Measurements from ENCODE around the gene ELOVL6. TPM values are rescaled to one million over a fixed set of nuclear protein-coding genes. Genes with fewer than 3 reads are reported as not detected.
"Not testable (repeated sequence)": the region's sequence is repeated elsewhere in the genome, so short reads cannot be mapped to it uniquely, and the experiment has no call there.

The ELOVL6 gene
- total RNA-seq, 1 donor from 2014 or later = 13.2 TPM

DNA sequence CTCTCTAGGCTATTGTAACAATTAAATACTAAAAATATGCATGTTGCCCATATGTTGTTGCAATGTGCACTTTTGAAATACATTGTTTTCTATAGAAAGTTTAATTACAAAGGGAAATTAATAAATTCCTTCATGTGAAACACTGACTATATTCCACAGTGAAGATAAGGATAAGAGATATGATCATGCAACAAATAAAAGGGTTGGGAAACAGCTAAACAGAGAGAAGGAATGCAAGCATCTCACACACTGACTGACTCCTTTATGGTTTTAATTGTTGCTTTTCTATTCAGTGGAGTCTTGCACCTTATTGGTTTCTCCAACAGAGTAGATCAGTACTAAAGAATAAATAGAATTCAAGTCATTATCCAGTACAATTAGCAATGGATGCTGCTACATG lies 37.8 kb downstream of the ELOVL6 start:
- DNase-seq (ENCODE audit: low read depth) = no peak
- H3K4me3 ChIP-seq (ENCODE audit: low read depth, low read length) = no peak overlapping the region
- TF ChIP-seq CTCF (conservative IDR thresholded peaks at IDR 0.05; ENCODE audit: low read depth, low read length) = no peak

DNA sequence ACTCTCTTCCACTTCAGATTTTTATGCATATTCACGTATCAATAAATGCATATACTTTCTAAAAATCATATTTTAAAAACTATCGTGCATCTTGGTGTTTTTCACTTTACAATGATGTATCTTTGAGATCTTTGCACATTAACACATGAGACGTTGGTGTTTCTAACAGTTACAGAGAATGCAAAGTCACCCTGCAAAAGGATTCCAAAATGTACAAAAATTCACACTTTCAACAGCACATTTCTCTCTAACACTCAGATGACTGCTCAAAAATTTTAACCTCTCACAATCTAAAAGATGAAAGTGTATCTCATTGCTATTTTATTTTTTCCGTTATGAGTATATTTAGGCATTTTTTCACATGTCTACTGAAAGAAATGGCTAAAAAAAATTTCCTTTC lies 38.9 kb downstream of the ELOVL6 start:
- no peak overlapping the region for H3K4me3 ChIP-seq (ENCODE audit: low read depth, low read length)
- DNase-seq (ENCODE audit: low read depth) = no peak
- no peak for TF ChIP-seq CTCF (conservative IDR thresholded peaks at IDR 0.05; ENCODE audit: low read depth, low read length)

DNA sequence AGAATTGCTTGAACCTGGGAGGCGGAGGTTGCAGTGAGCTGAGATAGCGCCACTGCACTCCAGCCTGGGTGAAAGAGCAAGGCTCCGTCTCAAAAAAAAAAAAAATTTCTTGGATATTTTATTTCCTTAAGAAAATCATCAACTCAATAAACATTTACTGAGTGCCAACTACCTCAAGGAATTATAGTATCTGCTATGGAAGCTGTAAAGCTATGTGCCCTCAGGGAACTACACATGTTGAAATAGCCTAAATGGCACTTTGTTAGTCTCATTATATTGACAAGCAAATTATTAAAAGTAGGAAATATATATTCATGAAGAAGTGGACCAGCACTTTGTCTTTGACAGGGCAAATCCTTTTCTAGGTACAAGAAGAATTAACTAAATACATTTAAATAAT lies 40.8 kb downstream of the ELOVL6 start:
- no peak for TF ChIP-seq CTCF (conservative IDR thresholded peaks at IDR 0.05; ENCODE audit: low read depth, low read length)
- DNase-seq (ENCODE audit: low read depth) = no peak
- H3K4me3 ChIP-seq (ENCODE audit: low read depth, low read length) = no peak overlapping the region

DNA sequence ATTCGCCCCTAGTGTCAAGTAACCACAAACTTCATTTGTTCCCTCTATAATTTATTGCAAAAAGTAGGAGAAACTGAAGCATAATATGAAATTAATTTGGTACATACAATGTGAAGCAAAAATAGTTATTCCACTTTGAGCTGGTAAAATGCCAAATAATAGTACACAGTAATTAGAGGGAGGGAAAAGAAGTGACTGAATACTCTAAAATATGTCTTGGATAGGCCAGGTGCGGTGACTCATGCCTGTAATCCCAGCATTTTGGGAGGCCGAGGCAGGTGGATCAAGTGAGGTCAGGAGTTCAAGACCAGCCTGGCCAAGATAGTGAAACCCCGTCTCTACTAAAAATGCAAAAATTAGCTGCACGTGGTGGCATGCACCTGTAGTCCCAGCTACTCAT lies 41.2 kb downstream of the ELOVL6 start:
- H3K4me3 ChIP-seq (ENCODE audit: low read depth, low read length); DNase-seq (ENCODE audit: low read depth): not testable (repeated sequence)

- no peak for TF ChIP-seq CTCF (conservative IDR thresholded peaks at IDR 0.05; ENCODE audit: low read depth, low read length)
- no peak overlapping the region for H3K4me3 ChIP-seq (ENCODE audit: low read depth, low read length)
- DNase-seq (ENCODE audit: low read depth) = no peak
Observed at GRCh38 chr4:110156442-110156841, 42.0 kb downstream of the ELOVL6 start.

- no peak for TF ChIP-seq CTCF (conservative IDR thresholded peaks at IDR 0.05; ENCODE audit: low read depth, low read length)
- H3K4me3 ChIP-seq (ENCODE audit: low read depth, low read length) = no peak overlapping the region
- DNase-seq (ENCODE audit: low read depth) = no peak
Observed at GRCh38 chr4:110155654-110156053, 42.8 kb downstream of the ELOVL6 start.

DNA sequence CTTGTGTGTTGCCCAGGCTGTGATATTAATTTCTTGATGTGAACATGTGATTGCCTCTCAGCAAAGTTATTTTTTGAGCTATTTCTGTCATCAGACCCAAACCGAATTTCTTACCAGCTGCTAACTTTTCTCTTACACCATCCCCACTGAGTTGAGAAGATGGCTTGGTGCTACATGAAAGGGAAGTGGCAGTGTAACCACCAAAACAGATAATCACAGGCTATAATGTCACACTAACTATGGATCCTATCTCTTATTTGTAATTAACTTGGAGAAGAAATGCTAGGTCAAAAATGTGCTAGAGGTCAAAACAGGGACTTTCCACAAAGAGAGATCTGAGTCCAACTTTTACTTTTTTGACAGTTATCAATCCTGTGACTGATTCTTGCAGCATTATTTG lies 43.8 kb downstream of the ELOVL6 start:
- TF ChIP-seq CTCF (conservative IDR thresholded peaks at IDR 0.05; ENCODE audit: low read depth, low read length) = no peak
- H3K4me3 ChIP-seq (ENCODE audit: low read depth, low read length) = no peak overlapping the region
- DNase-seq (ENCODE audit: low read depth) = no peak

DNA sequence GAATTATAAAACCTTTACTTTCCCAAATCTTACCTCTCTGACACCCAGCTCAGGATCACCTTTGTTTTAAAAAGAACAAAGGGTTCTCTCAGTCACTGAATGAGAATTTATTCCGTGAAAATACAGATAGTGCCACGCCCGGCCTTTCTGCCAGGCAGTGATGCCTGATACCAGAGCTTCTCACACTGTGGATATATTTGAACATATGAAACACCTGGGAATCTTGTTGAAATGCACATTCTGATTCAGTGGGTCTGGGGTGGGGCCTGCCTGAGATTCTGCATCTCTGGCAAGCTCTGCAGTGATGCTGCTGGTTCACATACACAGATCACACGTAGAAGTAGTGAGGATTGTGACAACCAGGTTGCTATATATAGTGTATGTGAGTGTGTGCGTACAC lies 46.0 kb downstream of the ELOVL6 start:
- H3K4me3 ChIP-seq (ENCODE audit: low read depth, low read length) = no peak overlapping the region
- no peak for DNase-seq (ENCODE audit: low read depth)
- no peak for TF ChIP-seq CTCF (conservative IDR thresholded peaks at IDR 0.05; ENCODE audit: low read depth, low read length)
